Measurements from ENCODE around the gene GCAT. TPM values are rescaled to one million over a fixed set of nuclear protein-coding genes. Genes with fewer than 3 reads are reported as not detected.

GCAT gene
- polyA plus RNA-seq, 1 of the 3 experiments (the other 2 are of a cell fraction): 24.2 TPM

DNA sequence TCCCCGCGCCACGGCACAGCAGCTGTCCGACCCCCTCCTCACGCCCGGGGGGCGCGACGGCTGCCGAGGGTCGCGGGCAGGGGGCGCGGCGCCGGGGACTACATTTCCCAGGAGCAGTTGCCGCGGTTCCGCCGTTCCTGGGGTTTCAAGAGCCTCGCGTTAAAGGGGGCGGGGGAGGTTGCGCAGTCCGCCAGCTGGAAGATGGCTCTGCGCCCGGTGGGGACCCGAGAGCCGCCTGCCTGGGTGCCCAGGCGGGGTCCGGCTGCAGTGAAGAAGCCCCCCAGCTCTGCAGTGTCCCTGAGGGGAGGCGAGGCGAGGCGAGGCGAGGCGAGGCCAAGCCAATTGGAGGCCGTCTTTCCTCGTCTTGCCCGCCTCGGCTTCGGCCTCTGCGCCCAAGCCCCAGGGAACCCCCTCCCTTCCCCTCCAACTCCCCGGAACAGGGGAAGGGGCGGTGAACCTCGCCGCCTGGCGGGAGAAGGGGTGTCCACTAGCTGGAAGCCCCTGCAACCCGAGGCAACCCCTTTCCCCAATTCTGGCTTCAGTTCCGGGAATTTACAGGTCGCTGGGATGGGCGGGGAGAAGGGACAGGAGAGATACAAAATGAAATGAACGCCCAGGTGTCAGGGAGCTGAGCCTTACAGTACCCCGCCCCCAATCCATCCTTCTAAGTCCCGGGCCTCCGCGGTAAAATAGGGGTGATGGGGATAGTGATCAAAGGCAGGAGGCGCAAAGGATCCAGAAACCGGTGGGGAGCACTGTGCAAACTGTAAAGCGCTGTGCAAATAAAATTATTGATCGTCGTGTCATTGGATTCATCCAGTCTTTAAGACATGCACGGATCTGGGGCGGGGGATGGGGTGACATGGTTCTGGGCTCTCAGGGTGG, 5.2 kb upstream of the GCAT start (continued):
- TF ChIP-seq, protein P1, sequence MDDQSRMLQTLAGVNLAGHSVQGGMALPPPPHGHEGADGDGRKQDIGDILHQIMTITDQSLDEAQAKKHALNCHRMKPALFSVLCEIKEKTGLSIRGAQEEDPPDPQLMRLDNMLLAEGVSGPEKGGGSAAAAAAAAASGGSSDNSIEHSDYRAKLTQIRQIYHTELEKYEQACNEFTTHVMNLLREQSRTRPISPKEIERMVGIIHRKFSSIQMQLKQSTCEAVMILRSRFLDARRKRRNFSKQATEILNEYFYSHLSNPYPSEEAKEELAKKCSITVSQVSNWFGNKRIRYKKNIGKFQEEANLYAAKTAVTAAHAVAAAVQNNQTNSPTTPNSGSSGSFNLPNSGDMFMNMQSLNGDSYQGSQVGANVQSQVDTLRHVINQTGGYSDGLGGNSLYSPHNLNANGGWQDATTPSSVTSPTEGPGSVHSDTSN (IDR thresholded peaks at IDR 0.05): no peak
- TF ChIP-seq ELF1 (IDR thresholded peaks at IDR 0.05) (peak; percentile 67), TAF1 (IDR thresholded peaks at IDR 0.05; ENCODE audit: borderline replicate concordance, low read depth, low read length) (no peak), FOXJ3 (CRISPR knock-in tag; IDR thresholded peaks at IDR 0.05) (no peak), CHD2 (IDR thresholded peaks at IDR 0.05; ENCODE audit: low read length, partially characterized antibody) (peak; percentile 98), GABPA (IDR thresholded peaks at IDR 0.05; ENCODE audit: low read depth) (peak; percentile 52)
- TF ChIP-seq, protein P2, sequence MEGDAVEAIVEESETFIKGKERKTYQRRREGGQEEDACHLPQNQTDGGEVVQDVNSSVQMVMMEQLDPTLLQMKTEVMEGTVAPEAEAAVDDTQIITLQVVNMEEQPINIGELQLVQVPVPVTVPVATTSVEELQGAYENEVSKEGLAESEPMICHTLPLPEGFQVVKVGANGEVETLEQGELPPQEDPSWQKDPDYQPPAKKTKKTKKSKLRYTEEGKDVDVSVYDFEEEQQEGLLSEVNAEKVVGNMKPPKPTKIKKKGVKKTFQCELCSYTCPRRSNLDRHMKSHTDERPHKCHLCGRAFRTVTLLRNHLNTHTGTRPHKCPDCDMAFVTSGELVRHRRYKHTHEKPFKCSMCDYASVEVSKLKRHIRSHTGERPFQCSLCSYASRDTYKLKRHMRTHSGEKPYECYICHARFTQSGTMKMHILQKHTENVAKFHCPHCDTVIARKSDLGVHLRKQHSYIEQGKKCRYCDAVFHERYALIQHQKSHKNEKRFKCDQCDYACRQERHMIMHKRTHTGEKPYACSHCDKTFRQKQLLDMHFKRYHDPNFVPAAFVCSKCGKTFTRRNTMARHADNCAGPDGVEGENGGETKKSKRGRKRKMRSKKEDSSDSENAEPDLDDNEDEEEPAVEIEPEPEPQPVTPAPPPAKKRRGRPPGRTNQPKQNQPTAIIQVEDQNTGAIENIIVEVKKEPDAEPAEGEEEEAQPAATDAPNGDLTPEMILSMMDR (IDR thresholded peaks at IDR 0.05): no peak
- TF ChIP-seq, protein P3, sequence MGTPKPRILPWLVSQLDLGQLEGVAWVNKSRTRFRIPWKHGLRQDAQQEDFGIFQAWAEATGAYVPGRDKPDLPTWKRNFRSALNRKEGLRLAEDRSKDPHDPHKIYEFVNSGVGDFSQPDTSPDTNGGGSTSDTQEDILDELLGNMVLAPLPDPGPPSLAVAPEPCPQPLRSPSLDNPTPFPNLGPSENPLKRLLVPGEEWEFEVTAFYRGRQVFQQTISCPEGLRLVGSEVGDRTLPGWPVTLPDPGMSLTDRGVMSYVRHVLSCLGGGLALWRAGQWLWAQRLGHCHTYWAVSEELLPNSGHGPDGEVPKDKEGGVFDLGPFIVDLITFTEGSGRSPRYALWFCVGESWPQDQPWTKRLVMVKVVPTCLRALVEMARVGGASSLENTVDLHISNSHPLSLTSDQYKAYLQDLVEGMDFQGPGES (IDR thresholded peaks at IDR 0.05; ENCODE audit: low read depth, low read length): no peak

DNA sequence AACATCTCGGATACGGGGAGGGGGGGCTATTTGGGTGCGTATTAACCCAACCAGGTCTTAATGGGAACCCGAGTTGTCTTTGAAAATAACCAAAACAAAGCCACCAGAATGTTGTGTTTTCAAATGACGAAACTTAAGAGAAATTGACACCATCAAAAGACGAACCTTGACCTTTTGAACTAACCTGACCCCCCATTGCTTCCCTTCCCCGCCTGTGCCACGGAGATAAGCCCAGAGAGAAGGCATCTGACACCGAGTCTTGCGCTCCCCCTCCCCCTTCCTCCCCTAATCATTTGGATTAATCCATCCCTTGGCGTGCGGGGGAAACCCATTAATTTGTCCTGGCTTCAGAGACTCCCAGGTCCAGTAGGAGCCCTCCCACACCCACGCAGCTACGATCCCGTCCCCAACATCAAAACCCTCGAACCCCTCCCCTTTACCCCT, 4.5 kb upstream of the GCAT start:
- TF ChIP-seq JUND (IDR thresholded peaks at IDR 0.05): no peak
- no peak for TF ChIP-seq TAF1 (IDR thresholded peaks at IDR 0.05; ENCODE audit: borderline replicate concordance, low read depth, low read length)
- TF ChIP-seq NFIC (IDR thresholded peaks at IDR 0.05; ENCODE audit: borderline replicate concordance): no peak
- TF ChIP-seq, protein P4, sequence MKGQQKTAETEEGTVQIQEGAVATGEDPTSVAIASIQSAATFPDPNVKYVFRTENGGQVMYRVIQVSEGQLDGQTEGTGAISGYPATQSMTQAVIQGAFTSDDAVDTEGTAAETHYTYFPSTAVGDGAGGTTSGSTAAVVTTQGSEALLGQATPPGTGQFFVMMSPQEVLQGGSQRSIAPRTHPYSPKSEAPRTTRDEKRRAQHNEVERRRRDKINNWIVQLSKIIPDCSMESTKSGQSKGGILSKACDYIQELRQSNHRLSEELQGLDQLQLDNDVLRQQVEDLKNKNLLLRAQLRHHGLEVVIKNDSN (IDR thresholded peaks at IDR 0.05; ENCODE audit: borderline replicate concordance, low read depth): no peak
- TF ChIP-seq, protein P3 (IDR thresholded peaks at IDR 0.05; ENCODE audit: low read depth, low read length): no peak
- TF ChIP-seq TCF12 (IDR thresholded peaks at IDR 0.05): no peak
- TF ChIP-seq TEAD4 (IDR thresholded peaks at IDR 0.05; ENCODE audit: borderline replicate concordance, insufficient read depth): no peak
- TF ChIP-seq MXI1 (IDR thresholded peaks at IDR 0.05; ENCODE audit: low read depth, low read length): no peak
- TF ChIP-seq, protein P1 (IDR thresholded peaks at IDR 0.05): no peak
- TF ChIP-seq RFX5 (IDR thresholded peaks at IDR 0.05; ENCODE audit: low read length): no peak
- no peak for TF ChIP-seq NRF1 (IDR thresholded peaks at IDR 0.05; ENCODE audit: low read depth, low read length)
- no peak for TF ChIP-seq ELF1 (IDR thresholded peaks at IDR 0.05)
- TF ChIP-seq, protein P2 (IDR thresholded peaks at IDR 0.05): no peak
- TF ChIP-seq SMC3 (IDR thresholded peaks at IDR 0.05; ENCODE audit: low read depth, low read length): no peak
- no peak for TF ChIP-seq GATA2 (CRISPR knock-in tag; IDR thresholded peaks at IDR 0.05)
- no peak for TF ChIP-seq FOSL2 (IDR thresholded peaks at IDR 0.05; ENCODE audit: borderline replicate concordance, low read depth)
- TF ChIP-seq CHD2 (IDR thresholded peaks at IDR 0.05; ENCODE audit: low read length, partially characterized antibody): no peak
- WGBS (ENCODE audit: low lambda C conversion rate): 90% methylated on average over 16 of the region's 16 CpGs
- Histone ChIP-seq H3K79me2 (ENCODE audit: insufficient read depth) (peaks cover 22% of the 10 kb centered on the region), H3K9me2 (no peaks in the 10 kb centered on the region), H3K27ac (ENCODE audit: low read depth in 2 of 2, low read length in 1 of 2) (no peak overlapping the region), H3K4me2 (peak overlapping the region; percentile 96; the same call in 1 of the 2 replicates), H3F3A (replicated peaks; ENCODE audit: insufficient read depth) (peaks cover 14% of the 10 kb centered on the region), H3K4me1 (ENCODE audit: control insufficient read depth in 1 of 2, insufficient read depth in 2 of 2, low read depth in 1 of 2, low read length in 1 of 2) (peaks cover 0 to 28% of the 10 kb centered on the region in 2 experiments; a peak in 2 of 4 replicates), H4K20me1 (ENCODE audit: insufficient read depth) (no peaks in the 10 kb centered on the region; the same call in 1 of the 2 replicates), H2AFZ (ENCODE audit: low read depth) (no peak overlapping the region), H3K36me3 (replicated peaks in 1 of 2; ENCODE audit: control insufficient read depth in 1 of 2, insufficient read depth in 2 of 2, low read length in 1 of 2) (no peaks in the 10 kb centered on the region), H3K4me3 (ENCODE audit: low read depth in 2 of 2, low read length in 1 of 2) (peak overlapping the region in 1 of 2 experiments; percentile 58; a peak in 2 of 4 replicates), H3K9me3 (no peaks in the 10 kb centered on the region), H3K9ac (no peak overlapping the region), H3K27me3 (ENCODE audit: insufficient read depth) (no peaks in the 10 kb centered on the region)
- DNase-seq: no peak
- ChIA-PET CTCF (interaction anchor here (0.6 to 1.4 kb wide), 3 partner anchors 140 to 194 kb away, joined by 3 read pairs; partner anchors contain the start of gene GGA1), POLR2A (no interaction called here)
